HG03565 (cell line): ENCODE data around the gene ATPAF2.

Experiments
- ATAC-seq: cut with Tn5 transposase; IDR thresholded peaks from one replicate; pipeline ENCODE4 v1.9.1; 2021; ENCODE audit warnings: mild to moderate bottlenecking, moderate library complexity; ENCODE audit not compliant: unreplicated experiment

ATPAF2 gene

DNA sequence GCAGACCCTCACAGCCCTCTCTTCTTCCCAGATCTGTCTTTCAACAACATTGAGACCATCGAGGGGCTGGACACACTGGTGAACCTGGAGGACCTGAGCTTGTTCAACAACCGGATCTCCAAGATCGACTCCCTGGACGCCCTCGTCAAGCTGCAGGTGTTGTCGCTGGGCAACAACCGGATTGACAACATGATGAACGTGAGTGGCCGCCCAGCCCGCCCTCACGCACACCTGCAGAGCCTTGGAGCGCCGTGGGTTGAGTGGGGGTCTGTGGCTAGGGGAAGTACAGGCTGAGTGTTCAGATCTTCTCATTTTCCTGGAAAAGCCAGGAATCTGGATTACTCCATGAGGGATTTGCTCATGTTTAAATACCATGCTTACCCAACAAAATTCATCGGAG is 51.1 kb downstream of the ATPAF2 start:
- no peak for ATAC-seq

DNA sequence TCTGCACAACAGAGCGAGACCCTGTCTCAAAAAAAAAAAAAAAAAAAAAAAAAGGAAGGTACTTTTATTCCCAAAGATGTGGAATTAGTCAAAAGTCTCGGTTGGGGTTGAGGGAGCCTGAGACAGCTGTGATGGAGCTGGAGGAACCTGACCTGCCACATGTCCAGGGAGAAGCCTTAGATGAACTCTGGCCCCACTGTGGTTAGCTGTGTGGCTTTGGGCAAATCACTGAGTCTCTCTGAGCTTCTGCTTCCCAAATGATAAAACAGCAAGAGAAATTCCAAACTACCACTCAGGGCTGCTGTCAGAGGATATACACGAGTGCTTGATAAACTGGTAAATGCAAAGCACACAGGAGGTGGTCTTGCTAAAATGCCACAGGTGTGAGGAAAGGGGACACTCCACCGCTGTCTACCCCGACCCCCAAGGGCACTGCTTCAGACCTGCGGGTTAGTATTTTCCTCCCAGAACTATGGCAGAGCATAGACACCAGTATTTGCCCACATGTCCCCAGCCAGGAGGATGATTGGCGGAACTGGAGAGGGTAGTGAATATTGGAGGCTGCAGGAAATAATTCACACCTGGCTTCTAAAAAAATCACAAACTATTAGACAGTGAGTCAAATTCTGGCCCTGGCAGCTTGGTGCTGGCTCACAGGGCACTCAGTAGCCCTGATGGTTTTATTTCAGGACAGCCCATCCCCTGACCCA is 51.6 kb downstream of the ATPAF2 start:
- no peak for ATAC-seq

DNA sequence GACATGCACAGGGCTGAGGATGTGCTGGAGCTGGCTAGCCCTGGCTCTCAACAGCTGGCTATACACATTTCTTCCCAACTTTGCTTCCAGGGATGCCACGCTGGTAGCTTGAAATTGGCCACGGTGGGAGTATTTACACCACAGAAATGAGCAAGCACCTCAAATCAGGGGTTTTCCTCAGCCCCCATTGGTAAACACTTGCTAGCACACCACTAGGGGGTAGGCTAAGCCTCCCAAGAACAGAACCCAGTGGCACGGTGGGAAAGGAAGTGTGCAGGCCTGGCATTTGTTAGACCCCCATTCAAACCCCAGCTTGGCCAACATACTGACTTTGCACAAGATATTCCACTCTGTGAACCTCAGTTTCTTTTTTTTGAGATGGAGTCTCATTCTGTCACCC is 53.4 kb downstream of the ATPAF2 start:
- no peak for ATAC-seq

- no peak for ATAC-seq
These were observed 53.8 kb downstream of the ATPAF2 start for GRCh38 chr17:17985153-17985552.

DNA sequence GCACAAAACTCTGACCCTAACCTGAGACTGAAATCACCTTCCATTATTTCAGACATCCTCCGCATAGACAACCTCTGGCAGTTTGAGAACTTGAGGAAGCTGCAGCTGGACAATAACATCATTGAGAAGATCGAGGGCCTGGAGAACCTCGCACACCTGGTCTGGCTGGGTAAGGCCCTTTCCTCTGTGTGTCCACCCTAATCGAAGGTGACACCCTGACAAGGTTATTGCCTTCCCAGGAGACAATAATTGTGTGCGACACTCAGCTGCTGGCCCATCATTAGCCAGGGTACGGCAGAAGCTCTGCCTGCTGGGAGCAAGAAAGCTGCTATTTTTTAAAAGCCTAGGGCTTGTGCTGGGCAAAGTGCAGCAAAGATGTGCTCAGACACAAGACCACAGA is 55.2 kb downstream of the ATPAF2 start:
- ATAC-seq: no peak

GRCh38 chr17:17983376-17983775 is 55.6 kb downstream of the ATPAF2 start:
- no peak for ATAC-seq

DNA sequence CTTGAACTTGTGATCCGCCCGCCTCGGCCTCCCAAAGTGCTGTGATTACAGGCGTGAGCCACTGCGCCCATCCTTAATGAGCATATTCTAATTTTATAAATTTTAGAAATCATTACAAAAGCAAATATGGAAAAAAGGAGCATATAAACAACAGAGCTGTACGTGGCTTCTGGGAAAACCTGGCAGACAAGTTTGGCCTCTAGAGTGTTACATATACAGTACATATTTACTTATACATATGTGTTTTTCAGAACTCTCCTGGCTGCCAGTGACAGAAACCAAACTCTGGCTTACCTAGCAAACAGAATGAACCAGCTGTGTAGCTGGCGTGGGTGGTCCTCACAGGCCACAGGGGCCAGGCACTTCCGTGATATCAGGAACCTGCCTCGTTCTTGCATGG is 56.2 kb downstream of the ATPAF2 start:
- ATAC-seq: no peak

- ATAC-seq: no peak
These were observed 57.6 kb downstream of the ATPAF2 start for GRCh38 chr17:17981330-17981729.

DNA sequence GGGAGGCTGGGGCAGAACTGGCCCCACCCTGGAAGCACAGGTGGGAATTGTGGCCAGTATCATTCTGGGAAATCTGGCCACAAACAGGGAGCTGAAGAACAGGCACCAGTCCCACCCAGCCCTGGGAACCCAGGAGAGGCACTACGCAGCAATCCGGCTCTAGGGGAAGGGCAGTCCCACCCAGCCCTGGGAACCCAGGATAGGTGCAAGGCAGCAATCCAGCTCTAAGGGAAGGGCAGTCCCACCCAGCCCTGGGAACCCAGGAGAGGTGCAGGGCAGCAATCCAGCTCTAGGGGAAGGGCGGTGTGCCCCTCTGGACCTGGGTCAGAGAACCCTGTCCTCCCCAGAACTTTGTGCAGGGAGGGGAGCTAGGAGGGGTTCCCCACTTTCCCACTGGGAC is 59.2 kb downstream of the ATPAF2 start:
- no peak for ATAC-seq

DNA sequence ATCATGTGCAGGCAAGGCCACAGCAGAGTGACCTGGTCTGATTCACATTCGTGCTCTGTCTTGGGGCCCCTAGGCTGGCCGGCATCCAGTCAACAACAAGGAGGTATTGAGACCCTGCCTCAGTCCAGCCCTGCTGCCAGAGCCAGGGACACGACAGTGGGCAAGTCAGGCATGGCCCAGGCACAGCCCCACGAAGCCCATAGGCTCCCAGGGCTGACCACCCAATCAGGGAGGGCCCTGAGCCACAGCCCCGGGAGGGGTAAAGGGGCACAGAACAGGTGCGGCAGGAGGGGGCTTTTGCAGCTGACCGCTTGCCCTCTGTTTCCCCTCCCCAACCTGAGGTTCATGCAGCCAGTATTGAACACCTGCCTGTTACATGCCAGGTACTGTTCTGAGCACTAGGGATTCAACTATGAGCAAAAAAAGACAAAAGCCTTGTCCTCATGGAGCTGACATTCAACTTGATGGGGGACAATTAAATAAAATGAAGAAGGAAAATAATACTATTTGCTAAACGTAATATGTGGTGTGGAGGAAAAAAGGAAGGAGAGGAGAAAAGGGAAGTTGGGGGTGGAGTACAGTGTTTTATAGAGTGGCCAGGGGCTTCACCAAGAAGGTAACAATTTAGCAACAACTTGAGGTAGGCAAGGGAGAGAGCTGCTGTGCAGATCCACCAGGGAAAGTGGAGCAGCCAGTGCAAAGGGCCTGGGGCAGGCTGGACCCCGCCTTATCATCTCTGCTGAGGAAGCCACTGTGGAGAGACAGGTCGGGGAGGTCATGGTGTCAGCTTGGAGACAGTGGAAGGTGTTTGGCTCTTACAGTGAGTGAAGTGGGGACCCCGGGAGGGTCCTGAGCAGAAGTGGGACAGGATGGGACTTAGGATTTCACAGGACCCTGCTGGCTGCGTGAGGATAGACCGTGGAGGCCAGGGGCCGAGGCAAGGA is 60.2 kb downstream of the ATPAF2 start:
- no peak for ATAC-seq

DNA sequence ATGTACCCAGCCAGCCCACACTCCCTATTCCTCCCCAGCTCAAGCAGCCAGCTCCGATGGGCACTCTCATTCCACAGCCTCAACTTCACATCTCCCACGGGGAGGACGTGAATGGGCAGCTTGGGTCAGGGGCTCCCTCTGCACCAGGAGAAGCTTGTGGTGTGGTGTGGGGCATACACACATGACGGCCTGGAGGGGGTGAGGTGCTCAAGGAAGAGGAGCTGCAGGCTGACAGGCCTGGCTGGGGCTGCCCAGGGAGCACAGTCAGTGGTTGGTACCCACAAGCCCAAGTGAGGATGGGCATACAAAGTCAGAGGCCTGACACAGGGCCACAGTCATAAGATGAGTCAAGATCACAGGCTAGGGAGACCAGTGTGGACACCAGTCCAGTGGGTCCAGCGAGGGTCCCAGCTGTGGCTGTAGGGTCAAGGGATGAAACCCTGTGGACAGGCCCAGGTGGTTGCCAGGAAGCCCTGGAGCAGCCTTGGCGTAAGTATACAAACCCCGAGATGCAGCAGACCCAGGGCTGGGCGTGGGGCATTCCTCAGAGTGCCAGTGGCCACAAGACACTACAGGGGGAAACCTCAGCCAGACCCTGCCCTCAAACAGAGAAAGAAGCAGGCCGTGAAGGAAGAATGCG is 61.9 kb downstream of the ATPAF2 start:
- ATAC-seq: no peak

GRCh38 chr17:17975436-17975835 is 63.5 kb downstream of the ATPAF2 start:
- no peak for ATAC-seq

GRCh38 chr17:17972952-17973254 is 66.1 kb downstream of the ATPAF2 start:
- ATAC-seq: no peak

- peak; percentile 90 for ATAC-seq
These were observed 66.6 kb downstream of the ATPAF2 start, which contains the start of the genes DRC3 and TOM1L2 for GRCh38 chr17:17972126-17972951. TSS of gene DRC3 (plus strand) at chr17:17972862. CDS start at chr17:17977599, 4,737 bp downstream. TSS of gene TOM1L2 (minus strand) at chr17:17972400. CDS start at chr17:17972313, 87 bp downstream.

DNA sequence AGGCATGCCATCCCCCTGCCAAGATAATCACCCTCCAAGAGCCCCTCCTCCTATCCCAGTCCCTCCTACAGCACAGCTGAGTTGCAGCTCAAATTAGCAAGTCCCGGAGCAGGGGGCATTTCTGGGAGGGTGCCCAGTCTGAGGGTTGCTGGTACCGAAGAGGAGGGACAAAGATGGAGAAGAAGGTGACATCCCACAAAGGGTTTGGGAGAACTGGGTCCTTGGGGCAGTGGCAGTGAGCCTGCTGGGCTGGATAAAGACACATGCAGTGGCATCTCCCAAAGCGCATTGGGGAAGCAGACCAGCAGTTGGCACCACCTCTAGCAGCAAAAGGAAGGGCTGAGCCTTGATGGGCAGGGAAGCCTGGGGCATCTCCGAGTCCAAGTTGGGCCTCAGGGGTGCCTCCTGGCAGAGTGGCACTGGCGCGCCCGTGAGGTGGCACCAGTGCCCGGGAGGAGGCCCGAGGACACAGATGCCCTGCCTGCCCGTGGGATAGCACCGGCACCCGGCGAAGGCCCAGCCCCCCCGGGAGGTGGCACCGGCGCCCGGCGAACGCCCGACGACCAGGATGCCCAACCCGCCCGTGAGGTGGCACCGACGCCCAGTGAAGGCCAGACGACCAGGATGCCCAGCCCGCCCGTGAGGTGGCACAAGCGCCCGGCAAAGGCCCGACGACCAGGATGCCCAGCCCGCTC is 67.4 kb downstream of the ATPAF2 start:
- ATAC-seq: no peak

- ATAC-seq: no peak
These were observed 68.1 kb downstream of the ATPAF2 start for GRCh38 chr17:17970699-17971430.
